Kidney (tissue), 14 donors: Measurements from ENCODE around the gene WDR49. TPM values are rescaled to one million over a fixed set of nuclear protein-coding genes. Genes with fewer than 3 reads are reported as not detected.

Experiments used
- DNase-seq, 5 donors: peaks; one replicate each; pipeline ENCODE4 v3.0.0-alpha.2; 2013 to 2020
- FAIRE-seq: peaks from 2 replicates; lab custom pipeline; 2012; peaks lifted over from hg19 to GRCh38; lab: Jason Lieb, UNC
- H3K27ac ChIP-seq, 2 donors: one replicate each; pipeline ENCODE4 v1.7.0; 2013; ENCODE audit warnings: low read depth in 2 of 2, low read length in 2 of 2, inconsistent platforms in 1 of 2
- H3K27me3 ChIP-seq: one replicate; pipeline ENCODE4 v1.7.1; 2013; ENCODE audit warnings: low read length, inconsistent platforms; ENCODE audit not compliant: control insufficient read depth, insufficient read depth
- H3K36me3 ChIP-seq, 3 donors: one replicate each; pipeline versions ENCODE4 v1.7.0 to v1.7.1; 2013; ENCODE audit warnings: low read length in 3 of 3, control low read depth in 1 of 3, inconsistent platforms in 1 of 3; ENCODE audit not compliant: insufficient read depth in 3 of 3, control insufficient read depth in 2 of 3
- H3K4me1 ChIP-seq, 3 donors: one replicate each; pipeline versions ENCODE4 v1.7.0 to v1.7.1; 2013; ENCODE audit warnings: low read length in 3 of 3, inconsistent platforms in 1 of 3, low read depth in 1 of 3; ENCODE audit not compliant: control insufficient read depth in 2 of 3, insufficient read depth in 2 of 3
- H3K4me3 ChIP-seq, 3 donors: one replicate each; pipeline versions ENCODE4 v1.7.0 to v1.8.1; 2013; ENCODE audit warnings: low read length in 3 of 3, control low read depth in 1 of 3, inconsistent platforms in 1 of 3
- H3K9ac ChIP-seq, 3 donors: one replicate each; pipeline versions ENCODE4 v1.7.0 to v1.7.1; 2013; ENCODE audit warnings: low read length in 3 of 3, control low read depth in 1 of 3, inconsistent platforms in 1 of 3
- H3K9me3 ChIP-seq, 3 donors: one replicate each; pipeline versions ENCODE4 v1.7.0 to v1.7.1; 2013; ENCODE audit warnings: low read length in 3 of 3, control low read depth in 1 of 3, inconsistent platforms in 1 of 3; ENCODE audit not compliant: control insufficient read depth in 2 of 3, insufficient read depth in 1 of 3
- CTCF ChIP-seq: IDR thresholded peaks from 3 replicates; pipeline ENCODE4 v1.5.1; 2012; ENCODE audit warnings: mild to moderate bottlenecking, moderate library complexity, borderline replicate concordance; ENCODE audit not compliant: insufficient read depth; ENCODE audit errors: extremely low read depth
- intact Hi-C: fragments of 100-400 bp; cut with DNase I; formaldehyde crosslinking; loops from one replicate; pipeline ENCODE4 v1.11.1; 2022
- polyA plus RNA-seq: library from polyadenylated mRNA; stranded (reverse); fragments of 350-450 nt; fragmentation: Illumina TruSeq; extraction: RNeasy Lipid Tissue Mini Kit (QIAGEN cat#74804); gene quantifications from one replicate; pipeline ENCODE4 v1.2.3, GENCODE V29; 2014; ENCODE audit warnings: low read depth, low replicate concordance; ENCODE audit not compliant: insufficient read depth
- total RNA-seq: library from RNA; stranded (reverse); fragmentation: NEBNext Ultra II Directional; extraction: Animal tissue kit (Norgen Biotek cat#: 25700); gene quantifications from one replicate; pipeline ENCODE4 v1.2.1, GENCODE V29; 2021
- donor health status: control.
- donor health status: control.
- donor health status: control.
- donor health status: control.
- donor health status: control.
- donor health status: DM: yes; HTN: yes; CAD: no.
- donor health status: Normal renal cell carcinoma (clear cell type).

WDR49 gene
- total and polyA plus RNA-seq, 2 donors from 2014 or later: 0.43 to 1.0 TPM

- intact Hi-C loops: no loop called here
- Histone ChIP-seq H3K4me3 (no peak overlapping the region), H3K27me3 (no peaks in the 10 kb centered on the region), H3K9me3 (peaks cover 0 to 2% (median 0%) of the 10 kb centered on the region in 3 donors), H3K27ac (no peak overlapping the region), H3K9ac (no peak overlapping the region), H3K36me3 (no peaks in the 10 kb centered on the region), H3K4me1 (no peaks in the 10 kb centered on the region)
- no peak for FAIRE-seq
- DNase-seq: no peak
- TF ChIP-seq CTCF: no peak
Observed at GRCh38 chr3:167554898-167555297, 98.8 kb downstream of the WDR49 start.

GRCh38 chr3:167538081-167538480 lies 115.7 kb downstream of the WDR49 start:
- no peak for DNase-seq
- Histone ChIP-seq H3K4me1 (no peaks in the 10 kb centered on the region), H3K9me3 (peaks cover 0 to 5% (median 0%) of the 10 kb centered on the region in 3 donors), H3K27ac (no peak overlapping the region), H3K27me3 (no peaks in the 10 kb centered on the region), H3K4me3 (no peak overlapping the region), H3K36me3 (no peaks in the 10 kb centered on the region), H3K9ac (no peak overlapping the region)
- intact Hi-C loops: no loop called here
- TF ChIP-seq CTCF: no peak
- FAIRE-seq: no peak

- H3K27me3 ChIP-seq: no peaks in the 10 kb centered on the region
- no peak overlapping the region for H3K4me3 ChIP-seq
- H3K36me3 ChIP-seq: no peaks in the 10 kb centered on the region
- DNase-seq (no peak), FAIRE-seq (no peak)
- H3K9me3 ChIP-seq: no peaks in the 10 kb centered on the region
- H3K4me1 ChIP-seq: no peaks in the 10 kb centered on the region
- no peak overlapping the region for H3K27ac ChIP-seq
- no peak for TF ChIP-seq CTCF
- no peak overlapping the region for H3K9ac ChIP-seq
- intact Hi-C loops: no loop called here
Observed at GRCh38 chr3:167521006-167521355, 132.8 kb downstream of the WDR49 start.

GRCh38 chr3:167520266-167521005 lies 133.3 kb downstream of the WDR49 start:
- DNase-seq (no peak), FAIRE-seq (no peak)
- no peak overlapping the region for H3K27ac ChIP-seq
- no peaks in the 10 kb centered on the region for H3K27me3 ChIP-seq
- H3K9ac ChIP-seq: no peak overlapping the region
- H3K9me3 ChIP-seq: no peaks in the 10 kb centered on the region
- no peaks in the 10 kb centered on the region for H3K36me3 ChIP-seq
- H3K4me1 ChIP-seq: no peaks in the 10 kb centered on the region
- intact Hi-C loops: no loop called here
- H3K4me3 ChIP-seq: no peak overlapping the region
- TF ChIP-seq CTCF: no peak
